Esophagus muscularis mucosa (tissue), 4 donors: ENCODE results near the gene PLEKHA5. TPM values are rescaled to one million over a fixed set of nuclear protein-coding genes. Genes with fewer than 3 reads are reported as not detected.

ENCODE experiments used
- DNase-seq: peaks from one replicate; pipeline ENCODE4 v3.0.0-alpha.2; 2017; ENCODE audit errors: extremely low spot score
- H3K27ac ChIP-seq, 4 donors: fragments of 200-600 bp; sonication (generic); replicated peaks in 1 of 4; 1 replicate in 3 of 4; 2 replicates in 1 of 4; pipeline ENCODE4 v1.5.1; 2016 to 2019; ENCODE audit warnings: mild to moderate bottlenecking in 1 of 4
- H3K27me3 ChIP-seq, 4 donors: fragments of 200-600 bp; sonication (generic); one replicate each; pipeline versions ENCODE4 v1.5.1 to v1.6.0; 2016 to 2019
- H3K36me3 ChIP-seq, 4 donors: fragments of 200-600 bp; sonication (generic); one replicate each; pipeline ENCODE4 v1.5.1; 2016 to 2019
- H3K4me1 ChIP-seq, 4 donors: fragments of 200-600 bp; sonication (generic); one replicate each; pipeline ENCODE4 v1.5.1; 2016 to 2019
- H3K4me3 ChIP-seq, 4 donors: fragments of 200-600 bp; sonication (generic); 1 replicate in 2 of 4; 2 replicates in 2 of 4; pipeline ENCODE4 v1.5.1; 2016 to 2019; ENCODE audit warnings: mild to moderate bottlenecking in 4 of 4, moderate library complexity in 1 of 4
- H3K9me3 ChIP-seq, 4 donors: fragments of 200-600 bp; sonication (generic); 1 replicate in 3 of 4; 2 replicates in 1 of 4; pipeline ENCODE4 v1.5.1; 2016 to 2019
- EP300 ChIP-seq: sonication (generic); formaldehyde crosslinking; IDR thresholded peaks from one replicate; pipeline ENCODE4 v1.6.1; 2017; ENCODE audit warnings: antibody characterized with exemption
- POLR2A ChIP-seq: fragments of 450-650 bp; IDR thresholded peaks from one replicate; pipeline ENCODE4 v1.6.1; 2017; ENCODE audit warnings: antibody characterized with exemption, moderate library complexity, mild to moderate bottlenecking, low read depth
- POLR2AphosphoS5 ChIP-seq, 2 donors: sonication (generic); formaldehyde crosslinking; IDR thresholded peaks; one replicate each; pipeline ENCODE4 v1.6.1; 2017; ENCODE audit warnings: antibody characterized with exemption in 2 of 2
- WGBS: methylation state at CpG from one replicate; pipeline ENCODE4 v1.1.5; 2018; 5-methylcytosine and 5-hydroxymethylcytosine counted together
- intact Hi-C: fragments of 100-400 bp; cut with DNase I; formaldehyde crosslinking; loops from one replicate; pipeline ENCODE4 v1.15.1; 2023
- total RNA-seq, 4 donors: library from RNA; depleted of rRNA; stranded (reverse); fragments of >200 nt; gene quantifications; one replicate each; pipeline versions ENCODE4 v1.1.0 to v1.2.1, GENCODE V29; 2016
- TF ChIP-seq, protein P1 (sequence below), 3 experiments: fragments of 200-600 bp in 2 of 3; fragments of 450-650 bp in 1 of 3; sonication (generic) in 2 of 3; IDR thresholded peaks; one replicate each; pipeline ENCODE4 v1.5.1; 2017 to 2019; ENCODE audit warnings: antibody characterized with exemption in 3 of 3, mild to moderate bottlenecking in 2 of 3, moderate library complexity in 1 of 3

The PLEKHA5 gene
- total RNA-seq, 4 donors from 2014 or later = 50.7 to 88.5 (median 58.6) TPM

DNA sequence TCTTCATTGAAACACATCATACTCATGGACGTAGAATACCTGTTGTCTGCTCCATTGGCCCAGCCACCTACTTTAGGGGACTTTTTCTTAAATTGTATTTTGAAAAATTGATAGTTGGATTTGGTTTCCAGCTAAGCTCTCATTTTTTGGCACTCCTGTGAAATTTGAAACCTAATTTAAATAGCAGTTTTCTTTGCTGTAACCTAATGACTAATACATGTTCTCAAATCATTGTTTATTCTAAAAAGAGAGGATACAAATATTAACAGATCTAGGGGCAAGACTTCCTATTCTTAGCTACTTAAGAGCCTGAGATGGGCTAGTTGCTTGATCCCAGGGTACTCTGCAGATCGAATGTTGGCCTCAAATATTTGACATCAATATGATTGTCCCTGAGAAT, 78.9 kb downstream of the PLEKHA5 start:
- Histone ChIP-seq H3K36me3 (no peaks in the 10 kb centered on the region), H3K4me3 (no peak overlapping the region), H3K27me3 (no peaks in the 10 kb centered on the region), H3K9me3 (no peaks in the 10 kb centered on the region), H3K4me1 (peaks cover 10 to 35% (median 30%) of the 10 kb centered on the region in 4 donors), H3K27ac (no peak overlapping the region)
- intact Hi-C loops = no loop called here
- no peak for DNase-seq
- 74% methylated on average over 2 of the region's 2 CpGs for WGBS
- TF ChIP-seq, protein P1, sequence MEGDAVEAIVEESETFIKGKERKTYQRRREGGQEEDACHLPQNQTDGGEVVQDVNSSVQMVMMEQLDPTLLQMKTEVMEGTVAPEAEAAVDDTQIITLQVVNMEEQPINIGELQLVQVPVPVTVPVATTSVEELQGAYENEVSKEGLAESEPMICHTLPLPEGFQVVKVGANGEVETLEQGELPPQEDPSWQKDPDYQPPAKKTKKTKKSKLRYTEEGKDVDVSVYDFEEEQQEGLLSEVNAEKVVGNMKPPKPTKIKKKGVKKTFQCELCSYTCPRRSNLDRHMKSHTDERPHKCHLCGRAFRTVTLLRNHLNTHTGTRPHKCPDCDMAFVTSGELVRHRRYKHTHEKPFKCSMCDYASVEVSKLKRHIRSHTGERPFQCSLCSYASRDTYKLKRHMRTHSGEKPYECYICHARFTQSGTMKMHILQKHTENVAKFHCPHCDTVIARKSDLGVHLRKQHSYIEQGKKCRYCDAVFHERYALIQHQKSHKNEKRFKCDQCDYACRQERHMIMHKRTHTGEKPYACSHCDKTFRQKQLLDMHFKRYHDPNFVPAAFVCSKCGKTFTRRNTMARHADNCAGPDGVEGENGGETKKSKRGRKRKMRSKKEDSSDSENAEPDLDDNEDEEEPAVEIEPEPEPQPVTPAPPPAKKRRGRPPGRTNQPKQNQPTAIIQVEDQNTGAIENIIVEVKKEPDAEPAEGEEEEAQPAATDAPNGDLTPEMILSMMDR (IDR thresholded peaks at IDR 0.05) = no peak
- no peak for TF ChIP-seq POLR2A
- TF ChIP-seq EP300 = no peak
- no peak for TF ChIP-seq POLR2AphosphoS5 (IDR thresholded peaks at IDR 0.05)

GRCh38 chr12:19209661-19210060, 80.1 kb downstream of the PLEKHA5 start:
- Histone ChIP-seq H3K4me1 (peaks cover 12 to 35% (median 22%) of the 10 kb centered on the region in 4 donors), H3K36me3 (no peaks in the 10 kb centered on the region), H3K4me3 (no peak overlapping the region), H3K27me3 (no peaks in the 10 kb centered on the region), H3K27ac (no peak overlapping the region), H3K9me3 (no peaks in the 10 kb centered on the region)
- DNase-seq = no peak
- no peak for TF ChIP-seq EP300
- TF ChIP-seq POLR2A = no peak
- no peak for TF ChIP-seq POLR2AphosphoS5 (IDR thresholded peaks at IDR 0.05)
- intact Hi-C loops = no loop called here
- 89% methylated on average over 2 of the region's 2 CpGs for WGBS

- WGBS = 87% methylated on average over 4 of the region's 4 CpGs
- H3K9me3 ChIP-seq = no peaks in the 10 kb centered on the region
- no peak overlapping the region for H3K4me3 ChIP-seq
- H3K4me1 ChIP-seq = peaks cover 1 to 25% (median 9%) of the 10 kb centered on the region in 4 donors
- H3K27me3 ChIP-seq = no peaks in the 10 kb centered on the region
- H3K36me3 ChIP-seq = no peaks in the 10 kb centered on the region
- H3K27ac ChIP-seq = no peak overlapping the region
- DNase-seq = no peak
- intact Hi-C loops = no loop called here
- no peak for TF ChIP-seq POLR2AphosphoS5 (IDR thresholded peaks at IDR 0.05)
- no peak for TF ChIP-seq EP300
- TF ChIP-seq, protein P1 (IDR thresholded peaks at IDR 0.05) = no peak
- no peak for TF ChIP-seq POLR2A
Observed at GRCh38 chr12:19211802-19212201, 82.3 kb downstream of the PLEKHA5 start.

DNA sequence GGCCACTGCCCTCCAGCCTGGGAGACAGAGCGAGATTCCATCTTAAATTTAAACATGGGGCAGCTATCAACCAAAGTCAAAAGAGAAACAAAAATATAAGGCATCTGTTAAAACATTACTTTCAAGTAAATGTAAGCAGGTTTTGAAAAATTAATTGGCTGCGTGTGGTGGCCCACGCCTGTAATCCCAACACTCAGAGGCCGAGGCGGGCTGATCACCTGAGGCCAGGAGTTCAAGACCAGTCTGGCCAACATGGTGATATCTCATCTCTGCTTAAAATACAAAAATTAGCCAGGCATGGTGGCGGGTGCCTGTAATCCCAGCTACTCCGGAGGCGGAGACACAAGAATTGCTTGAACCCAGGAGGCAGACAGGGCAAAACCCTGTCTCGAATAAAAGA, 82.7 kb downstream of the PLEKHA5 start:
- H3K27ac ChIP-seq = no peak overlapping the region
- H3K27me3 ChIP-seq = no peaks in the 10 kb centered on the region
- DNase-seq = no peak
- WGBS = 95% methylated on average over 9 of the region's 9 CpGs
- no peaks in the 10 kb centered on the region for H3K36me3 ChIP-seq
- H3K4me3 ChIP-seq = no peak overlapping the region
- peaks cover 6 to 29% (median 12%) of the 10 kb centered on the region in 4 donors for H3K4me1 ChIP-seq
- H3K9me3 ChIP-seq = no peaks in the 10 kb centered on the region
- intact Hi-C loops = no loop called here
- no peak for TF ChIP-seq POLR2A
- TF ChIP-seq, protein P1 (IDR thresholded peaks at IDR 0.05) = no peak

DNA sequence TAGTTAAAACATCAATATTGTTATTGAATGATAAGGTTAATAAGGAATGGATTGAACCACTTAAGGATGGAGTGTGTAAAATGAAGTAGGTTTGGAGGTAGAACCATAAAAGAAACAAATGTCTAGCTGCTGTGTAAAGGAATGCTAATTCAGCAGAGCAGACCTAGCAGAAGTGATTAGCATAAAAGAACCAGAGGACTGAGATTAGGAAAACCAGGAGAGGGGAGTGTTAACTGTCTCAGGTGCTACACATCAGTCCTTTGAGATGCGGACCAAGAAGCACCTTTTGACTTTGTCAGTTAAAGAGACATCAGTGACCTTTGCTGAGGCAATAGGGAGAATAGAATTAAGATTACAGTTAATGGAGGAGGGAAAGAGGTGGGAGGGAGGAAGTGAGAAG, 84.5 kb downstream of the PLEKHA5 start:
- Histone ChIP-seq H3K36me3 (no peaks in the 10 kb centered on the region), H3K4me1 (peaks cover 16 to 36% (median 21%) of the 10 kb centered on the region in 4 donors), H3K27ac (no peak overlapping the region), H3K27me3 (no peaks in the 10 kb centered on the region), H3K9me3 (no peaks in the 10 kb centered on the region), H3K4me3 (no peak overlapping the region)
- TF ChIP-seq POLR2AphosphoS5 (IDR thresholded peaks at IDR 0.05) (no peak), POLR2A (no peak), EP300 (no peak)
- TF ChIP-seq, protein P1 (IDR thresholded peaks at IDR 0.05) = no peak
- no peak for DNase-seq
- 91% methylated on average over 1 of the region's 1 CpG for WGBS
- intact Hi-C loops = no loop called here
